ENCODE measurements around the gene TNNI3. TPM values are rescaled to one million over a fixed set of nuclear protein-coding genes. Genes with fewer than 3 reads are reported as not detected.

Gene TNNI3
- total and polyA plus RNA-seq, 9 of the 15 experiments (the other 6 are each of a cell fraction or from before 2014, with no cell fraction given): 4.7 to 158 (median 42.0) TPM

GRCh38 chr19:55175117-55175867 is 17.8 kb upstream of the TNNI3 start (continued):
- TF ChIP-seq ZNF592 (IDR thresholded peaks at IDR 0.05) (peak; percentile 90), CXXC5 (CRISPR knock-in tag; IDR thresholded peaks at IDR 0.05) (peak; percentile 59), ZNF589 (CRISPR knock-in tag; IDR thresholded peaks at IDR 0.05; ENCODE audit: low read depth) (0 out of 2 replicates have a peak, but pooled peaks have one; percentile 36), RHOXF2B (CRISPR knock-in tag; conservative IDR thresholded peaks at IDR 0.05) (no peak), REST (IDR thresholded peaks at IDR 0.05; ENCODE audit: borderline replicate concordance) (no peak), REST (CRISPR knock-in tag; IDR thresholded peaks at IDR 0.05; ENCODE audit: low read depth) (peak; percentile 45; the same call in 1 of the 2 replicates), SP1 (CRISPR knock-in tag; IDR thresholded peaks at IDR 0.05) (peak; percentile 88), MECOM (CRISPR knock-in tag; IDR thresholded peaks at IDR 0.05) (no peak), ZBTB2 (IDR thresholded peaks at IDR 0.05) (0 out of 2 replicates have a peak, but pooled peaks have one; percentile 55), DPF2 (IDR thresholded peaks at IDR 0.05) (peak; percentile 60), TEAD1 (CRISPR knock-in tag; IDR thresholded peaks at IDR 0.05) (peak in 1 of 2 experiments; percentile 72; a peak in 1 of 4 replicates), ZKSCAN1 (IDR thresholded peaks at IDR 0.05; ENCODE audit: low read depth, low read length) (0 out of 2 replicates have a peak, but pooled peaks have one; percentile 8), POLR2B (IDR thresholded peaks at IDR 0.05; ENCODE audit: low read depth, partially characterized antibody) (peak; percentile 86), ATF7 (IDR thresholded peaks at IDR 0.05) (peak; percentile 93), NBN (IDR thresholded peaks at IDR 0.05; ENCODE audit: low read depth) (0 out of 2 replicates have a peak, but pooled peaks have one; percentile 35)
